HL-60/S4 treated with retinoic acid at 250 ng/mL for 4 days and 3 days (cell line): ENCODE measurements around the gene EIPR1.
"Not testable (repeated sequence)": the region's sequence is repeated elsewhere in the genome, so short reads cannot be mapped to it uniquely, and the experiment has no call there.

ENCODE experiments used
- in situ Hi-C: fragments of 300-500 bp; cut with MboI; formaldehyde crosslinking; loops from 2 replicates; pipeline ENCODE4 v1.7.0; 2022; ENCODE audit warnings: low sequenced_read_pairs

The EIPR1 gene

DNA sequence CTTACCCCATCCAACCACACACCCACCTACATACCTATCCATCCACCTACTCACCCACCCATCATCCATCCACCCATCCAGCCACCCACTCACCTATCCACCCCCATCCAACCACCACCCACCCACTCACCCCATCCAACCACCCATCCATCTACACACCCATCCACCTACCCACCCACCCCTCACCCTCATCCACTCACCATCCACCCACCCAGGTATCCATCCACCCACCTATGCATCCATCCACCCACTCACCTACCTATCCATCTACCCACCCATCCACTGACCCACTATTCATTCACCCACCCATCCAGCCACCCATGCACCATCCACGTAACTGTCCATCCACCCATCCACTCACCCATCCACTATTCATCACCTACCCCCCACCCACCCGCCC is 194.8 kb downstream of the EIPR1 start:
- in situ Hi-C loops = no loop called here

- in situ Hi-C loops = no loop called here
Measured at GRCh38 chr2:3181416-3182010, 196.1 kb downstream of the EIPR1 start.

- in situ Hi-C loops = not testable (repeated sequence)
Measured at GRCh38 chr2:3180909-3181221, 196.8 kb downstream of the EIPR1 start.

DNA sequence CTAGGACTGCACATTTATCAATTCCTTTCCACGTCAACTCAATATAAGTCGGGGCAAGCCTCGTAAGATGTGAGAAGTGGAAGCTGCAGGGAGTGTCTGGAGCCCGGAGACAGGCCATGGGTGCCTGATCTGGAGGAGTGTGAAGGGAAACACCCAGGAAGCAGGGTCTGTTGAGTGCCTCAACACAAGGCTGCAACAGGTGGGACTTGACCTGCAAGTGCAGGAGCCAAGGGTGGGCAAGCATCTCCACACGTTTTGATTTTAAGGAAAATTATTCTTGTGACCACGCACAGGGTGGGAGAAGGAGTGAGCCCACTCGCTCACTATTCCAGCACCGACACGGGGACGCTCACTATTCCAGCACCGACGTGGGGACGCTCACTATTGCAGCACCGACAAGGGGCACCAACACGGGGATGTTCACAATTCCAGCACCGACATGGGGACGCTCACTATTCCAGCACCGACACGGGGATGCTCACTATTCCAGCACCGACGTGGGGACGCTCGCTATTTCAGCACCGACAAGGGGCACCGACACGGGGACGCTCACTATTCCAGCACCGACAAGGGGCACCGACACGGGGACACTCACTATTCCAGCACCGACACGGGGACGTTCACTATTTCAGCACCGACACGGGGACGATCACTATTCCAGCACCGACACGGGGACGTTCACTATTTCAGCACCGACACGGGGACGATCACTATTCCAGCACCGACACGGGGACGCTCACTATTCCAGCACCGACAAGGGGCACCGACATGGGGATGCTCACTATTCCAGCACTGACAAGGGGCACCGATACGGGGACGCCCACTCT is 197.3 kb downstream of the EIPR1 start:
- in situ Hi-C loops = no loop called here

- in situ Hi-C loops = no loop called here
Measured at GRCh38 chr2:3179626-3180025, 198.0 kb downstream of the EIPR1 start.

DNA sequence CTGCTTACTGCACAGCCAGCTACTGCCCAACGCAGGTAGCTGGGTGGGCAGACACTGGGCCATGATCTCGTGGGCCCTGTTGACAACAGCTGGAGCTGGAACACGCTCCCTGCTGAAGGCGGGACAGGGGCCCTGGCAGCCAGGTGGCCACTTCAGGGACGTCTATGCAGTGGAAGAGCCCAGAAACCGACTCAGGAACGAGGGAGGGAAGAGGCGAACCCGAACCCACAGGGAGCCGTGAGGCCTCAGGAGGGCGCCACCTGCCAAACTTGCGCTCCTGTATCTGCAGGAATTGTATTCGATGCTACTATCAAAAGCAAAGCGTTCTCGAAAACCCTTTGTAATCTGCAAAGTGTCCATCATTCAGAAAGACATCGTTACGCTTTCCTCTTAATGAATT is 198.4 kb downstream of the EIPR1 start:
- in situ Hi-C loops = no loop called here

DNA sequence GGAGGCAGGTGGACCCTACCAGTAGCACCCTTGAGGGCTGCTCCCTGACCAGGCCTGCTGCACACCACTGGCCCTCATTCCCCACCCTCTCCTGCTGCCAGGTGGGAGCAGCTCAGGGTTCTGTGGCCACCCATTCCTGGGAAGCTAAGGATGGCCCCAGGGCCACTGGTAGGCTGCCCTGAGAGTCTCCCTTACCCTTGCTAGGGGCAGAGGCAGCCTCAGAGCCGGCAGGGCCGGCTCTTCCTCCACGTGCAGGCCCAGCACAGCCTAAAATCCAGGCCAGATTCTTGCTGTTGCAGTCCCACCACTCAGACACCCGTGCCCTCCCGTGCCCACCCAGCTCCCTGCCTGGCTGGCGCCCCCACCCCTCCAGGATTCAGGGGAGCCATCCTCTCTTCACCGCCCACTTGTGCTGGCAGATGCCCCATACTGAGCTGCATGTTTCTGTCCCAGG is 199.0 kb downstream of the EIPR1 start:
- in situ Hi-C loops = no loop called here

DNA sequence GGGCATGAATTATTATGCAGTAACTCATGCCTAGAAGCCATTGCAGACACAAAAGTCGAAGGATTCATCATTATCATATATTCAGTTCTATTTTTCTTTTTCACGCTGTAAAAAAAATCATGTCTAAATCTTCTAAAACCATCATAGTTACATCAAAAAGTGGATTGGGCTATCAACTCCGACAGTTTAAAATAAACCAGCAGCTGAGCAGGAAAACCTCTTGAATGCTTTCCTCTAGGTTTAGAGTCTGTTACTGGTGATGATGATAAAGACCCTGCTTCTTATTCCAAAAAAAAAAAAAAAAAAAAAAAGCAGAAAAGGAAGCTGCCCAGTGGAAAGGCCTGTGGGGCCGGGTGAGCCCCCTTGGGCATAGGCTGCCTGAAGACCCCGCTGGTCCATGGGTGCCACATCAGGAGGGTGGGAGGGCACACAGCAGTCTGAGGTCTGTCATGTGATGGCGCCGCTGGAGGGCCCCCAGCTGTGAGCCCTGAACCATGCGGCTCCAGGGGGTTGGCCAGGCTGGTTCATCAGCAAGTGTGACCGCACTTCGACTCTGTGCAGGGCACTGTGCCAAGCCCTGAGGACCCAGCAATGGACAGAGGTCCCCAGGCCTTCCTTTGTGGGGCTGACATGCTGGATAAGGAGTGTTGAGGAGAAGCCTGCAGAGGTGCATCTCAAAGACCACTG is 199.6 kb downstream of the EIPR1 start:
- in situ Hi-C loops = no loop called here

DNA sequence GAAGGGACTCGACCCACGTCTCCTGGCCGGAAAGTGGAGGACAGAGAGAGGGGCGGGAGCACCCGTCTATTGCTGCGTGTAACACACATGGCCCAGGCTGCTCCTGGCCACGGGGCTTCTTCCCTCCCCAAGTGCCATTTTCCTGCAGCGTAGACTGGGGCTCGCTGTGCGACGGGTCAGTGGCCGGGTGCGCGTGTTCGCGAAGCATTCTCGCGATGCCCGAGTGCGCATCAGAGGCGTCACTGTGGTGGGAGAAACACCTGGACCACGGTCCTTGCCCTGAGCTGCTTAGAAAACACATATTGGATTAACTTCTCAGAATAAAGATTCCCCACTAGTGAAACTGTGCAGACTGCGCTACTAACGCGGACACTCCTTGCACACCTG is 200.8 kb downstream of the EIPR1 start:
- in situ Hi-C loops = no loop called here

DNA sequence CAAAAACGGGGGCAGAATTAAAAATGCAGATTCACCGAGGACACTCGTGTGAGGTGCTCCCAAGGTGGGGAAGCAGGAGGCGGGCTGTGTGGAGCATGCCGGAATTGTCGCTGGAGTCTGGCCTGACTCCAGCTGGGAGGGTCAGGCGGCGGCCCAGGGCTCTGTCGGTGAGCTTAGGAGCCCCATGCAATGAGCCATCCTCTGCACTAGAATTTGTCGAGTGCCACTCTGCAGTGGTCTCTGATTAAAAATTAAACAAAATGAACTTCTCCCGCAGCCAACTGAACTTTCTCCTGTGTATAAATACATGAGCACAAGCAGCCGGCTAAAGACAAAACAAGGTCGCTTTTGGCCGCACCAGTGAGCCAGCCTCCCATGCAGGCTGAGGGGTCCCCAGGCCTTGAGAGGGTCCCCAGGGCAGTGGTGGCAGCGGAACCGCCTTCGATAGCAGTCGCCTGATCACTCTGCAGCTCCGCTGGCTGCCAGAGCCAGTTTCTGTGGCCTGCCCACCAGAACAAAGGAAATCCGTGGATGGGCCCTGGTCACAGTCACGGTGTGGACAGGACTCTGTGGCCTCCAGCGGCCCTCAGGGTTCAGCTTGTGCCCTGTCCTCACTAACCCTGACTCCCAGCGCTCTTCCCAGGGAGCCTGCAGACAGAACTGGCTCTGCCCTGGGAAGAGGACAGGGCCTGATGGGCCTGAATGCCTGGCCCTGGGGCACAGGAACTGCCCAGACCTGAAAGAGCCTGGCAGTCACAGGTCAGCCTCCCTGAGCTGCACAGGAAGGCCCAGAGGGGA is 201.3 kb downstream of the EIPR1 start:
- in situ Hi-C loops = no loop called here

GRCh38 chr2:3175568-3175955 is 202.1 kb downstream of the EIPR1 start:
- in situ Hi-C loops = no loop called here

DNA sequence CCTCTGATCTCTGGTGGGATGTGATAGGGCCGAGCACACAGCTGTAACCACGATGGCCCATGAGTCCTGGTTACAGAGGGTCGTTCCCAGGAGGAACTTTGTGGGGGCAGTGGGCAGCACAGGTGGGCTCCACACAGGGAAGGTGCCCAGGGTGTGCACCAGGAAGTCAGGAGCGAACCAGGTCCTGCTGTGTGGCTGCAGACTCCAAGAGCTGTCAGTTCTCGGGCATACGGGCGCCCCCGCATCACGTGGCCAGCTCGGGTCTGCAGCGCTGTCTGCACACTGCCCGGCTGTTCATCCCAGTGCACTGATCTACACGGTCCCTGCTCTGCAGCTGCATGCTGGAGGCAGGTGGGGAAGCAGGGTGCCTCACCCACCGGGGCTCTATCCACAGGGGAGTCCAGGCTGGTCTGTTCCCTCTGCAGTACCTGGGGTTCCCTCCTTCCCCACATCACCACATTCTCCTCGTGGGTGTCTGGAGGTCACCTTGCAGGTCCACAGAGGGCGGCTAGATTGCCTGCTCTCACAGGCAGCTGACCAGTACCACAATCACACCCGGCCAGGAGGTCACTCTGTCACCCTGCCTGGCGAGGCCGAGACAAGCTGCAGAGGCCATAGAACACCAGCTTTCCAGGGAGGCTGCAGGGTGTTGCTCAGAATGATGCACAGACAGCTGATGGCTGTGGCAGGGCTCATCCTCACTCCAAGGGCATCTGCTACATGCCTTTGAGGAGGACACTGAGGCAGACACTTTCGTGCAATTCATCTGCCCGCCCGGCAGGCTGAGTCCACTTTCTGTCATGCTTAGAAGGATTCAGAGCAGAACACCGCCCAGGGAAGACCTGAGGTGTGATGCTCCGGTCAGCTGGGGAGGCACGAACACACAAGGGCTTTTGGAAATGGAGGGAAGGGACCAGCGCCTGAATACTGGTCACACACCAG is 202.7 kb downstream of the EIPR1 start:
- in situ Hi-C loops = no loop called here

- in situ Hi-C loops = no loop called here
Measured at GRCh38 chr2:3173031-3173430, 204.6 kb downstream of the EIPR1 start.

GRCh38 chr2:3172265-3172935 is 205.2 kb downstream of the EIPR1 start:
- in situ Hi-C loops = no loop called here

GRCh38 chr2:3171564-3172264 is 205.9 kb downstream of the EIPR1 start:
- in situ Hi-C loops = no loop called here

GRCh38 chr2:3170792-3171455 is 206.7 kb downstream of the EIPR1 start:
- in situ Hi-C loops = no loop called here

- in situ Hi-C loops = no loop called here
Measured at GRCh38 chr2:3169106-3169870, 208.3 kb downstream of the EIPR1 start.
